ENCODE results near the gene EN2.

DNA sequence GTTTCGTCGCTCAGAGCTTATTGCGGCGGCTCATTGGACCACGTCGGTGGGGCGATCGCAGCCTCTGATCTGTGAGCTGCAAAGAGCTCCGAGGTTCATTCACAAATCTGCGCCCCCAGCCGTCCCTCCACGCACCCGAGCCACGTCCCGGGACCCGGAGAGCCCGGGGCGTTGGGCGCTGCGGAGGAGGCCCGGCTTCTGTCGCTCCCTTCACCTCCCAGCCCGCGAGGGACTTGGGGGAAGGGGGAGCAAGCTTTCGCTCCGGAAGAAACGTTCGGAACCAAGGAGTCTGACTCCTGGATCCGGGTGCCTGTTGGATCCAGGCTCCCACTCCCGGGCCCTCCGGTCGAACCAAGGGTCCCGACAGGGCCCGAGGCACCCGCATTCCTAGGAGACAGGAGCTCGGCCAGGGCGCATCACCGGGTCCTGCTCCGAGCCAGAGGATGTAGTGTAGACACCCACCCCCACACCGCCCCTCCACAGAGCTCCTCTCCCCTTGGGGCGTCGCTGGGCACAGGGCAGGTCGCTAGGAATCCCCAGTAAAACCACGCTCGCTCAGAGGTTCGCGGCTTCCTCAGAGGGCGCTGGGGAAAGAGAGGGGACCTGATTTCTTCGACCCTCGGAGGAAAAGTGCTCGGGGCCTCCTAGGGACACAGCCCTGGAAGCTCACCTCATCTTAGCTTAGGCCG, 7.9 kb upstream of the EN2 start:
- TF ChIP-seq, protein P1, sequence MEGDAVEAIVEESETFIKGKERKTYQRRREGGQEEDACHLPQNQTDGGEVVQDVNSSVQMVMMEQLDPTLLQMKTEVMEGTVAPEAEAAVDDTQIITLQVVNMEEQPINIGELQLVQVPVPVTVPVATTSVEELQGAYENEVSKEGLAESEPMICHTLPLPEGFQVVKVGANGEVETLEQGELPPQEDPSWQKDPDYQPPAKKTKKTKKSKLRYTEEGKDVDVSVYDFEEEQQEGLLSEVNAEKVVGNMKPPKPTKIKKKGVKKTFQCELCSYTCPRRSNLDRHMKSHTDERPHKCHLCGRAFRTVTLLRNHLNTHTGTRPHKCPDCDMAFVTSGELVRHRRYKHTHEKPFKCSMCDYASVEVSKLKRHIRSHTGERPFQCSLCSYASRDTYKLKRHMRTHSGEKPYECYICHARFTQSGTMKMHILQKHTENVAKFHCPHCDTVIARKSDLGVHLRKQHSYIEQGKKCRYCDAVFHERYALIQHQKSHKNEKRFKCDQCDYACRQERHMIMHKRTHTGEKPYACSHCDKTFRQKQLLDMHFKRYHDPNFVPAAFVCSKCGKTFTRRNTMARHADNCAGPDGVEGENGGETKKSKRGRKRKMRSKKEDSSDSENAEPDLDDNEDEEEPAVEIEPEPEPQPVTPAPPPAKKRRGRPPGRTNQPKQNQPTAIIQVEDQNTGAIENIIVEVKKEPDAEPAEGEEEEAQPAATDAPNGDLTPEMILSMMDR (IDR thresholded peaks at IDR 0.05; ENCODE audit: borderline replicate concordance, extremely low read depth, low read length, poor library complexity, severe bottlenecking), result no peak
- TF ChIP-seq EZH2 (IDR thresholded peaks at IDR 0.05; ENCODE audit: borderline replicate concordance, low read depth, low read length, severe bottlenecking), result no peak

All from DND-41 (cell line).